NCI-H128 (cell line): ENCODE data around the gene CRYBG1.
"Not testable (repeated sequence)": the region's sequence is repeated elsewhere in the genome, so short reads cannot be mapped to it uniquely, and the experiment has no call there.

Experiments
- DNase-seq: peaks from one replicate; lab custom pipeline; 2025; ENCODE audit not compliant: unreplicated experiment; lab: John Stamatoyannopoulos, UW

The CRYBG1 gene

DNA sequence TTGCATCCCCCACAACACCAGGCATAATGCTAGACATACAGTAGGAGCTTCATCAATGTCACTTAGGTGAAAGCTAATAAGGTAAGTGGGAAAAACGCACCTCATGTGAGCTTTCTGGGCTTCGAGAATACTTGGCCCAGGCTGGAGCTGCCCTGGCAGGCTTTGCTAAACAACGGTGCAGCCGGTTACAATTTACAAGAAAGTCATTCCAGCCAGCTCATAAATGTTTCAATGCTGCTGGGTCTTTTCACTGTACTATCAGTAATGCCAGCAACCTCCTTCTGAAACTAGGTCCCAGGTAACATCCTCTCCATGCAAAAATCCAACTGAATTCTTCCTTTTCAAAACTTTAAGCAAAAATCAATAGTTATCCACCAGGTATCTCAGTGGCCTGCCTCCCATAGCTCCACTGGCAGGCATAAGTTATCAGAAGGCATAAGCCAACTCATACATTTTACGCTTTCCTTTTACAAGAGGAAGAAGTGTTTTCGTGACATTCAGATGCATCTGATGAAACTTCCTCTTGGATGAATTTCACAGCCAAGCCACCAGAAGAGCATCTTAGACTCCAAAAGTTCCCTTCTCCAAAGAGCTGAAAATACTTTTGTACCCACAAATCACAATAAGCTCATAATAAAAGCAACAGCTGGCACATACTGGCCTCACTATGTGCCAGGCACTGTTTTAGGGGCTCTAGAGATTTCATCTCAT, 212.5 kb downstream of the CRYBG1 start:
- DNase-seq: no peak

DNA sequence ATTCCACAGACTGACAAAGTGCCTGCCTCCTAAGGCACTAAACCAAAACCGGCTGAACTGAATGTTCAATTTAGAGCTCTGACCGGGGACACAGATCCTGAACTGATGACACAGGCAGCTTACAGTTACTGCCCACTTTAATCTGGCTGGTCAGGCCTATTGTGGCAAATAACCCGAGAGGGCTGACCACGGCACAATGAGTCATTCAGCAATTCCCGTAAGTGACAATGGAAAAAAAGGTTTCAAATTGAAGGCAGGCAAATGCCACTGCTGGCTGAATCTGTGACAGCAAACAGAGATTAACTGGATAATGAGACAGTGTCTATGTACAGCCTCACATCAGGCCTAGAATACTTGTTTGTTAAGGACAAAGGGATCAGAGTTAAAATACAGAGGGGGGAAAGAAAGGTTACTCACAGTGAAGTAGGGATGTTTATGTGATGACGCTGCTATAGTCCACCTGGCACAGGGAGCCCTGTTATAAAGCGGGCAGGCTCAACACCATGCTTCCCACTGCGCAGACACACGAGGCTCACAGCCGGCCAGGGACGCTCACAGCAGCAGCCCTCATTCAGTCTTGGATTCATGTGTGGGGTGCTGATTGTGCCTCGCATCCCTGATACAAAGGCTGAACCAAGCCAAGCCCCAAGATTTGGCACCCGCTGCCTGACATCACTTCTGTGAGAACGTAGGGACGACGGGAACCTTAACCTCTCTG, 214.4 kb downstream of the CRYBG1 start:
- no peak for DNase-seq

DNA sequence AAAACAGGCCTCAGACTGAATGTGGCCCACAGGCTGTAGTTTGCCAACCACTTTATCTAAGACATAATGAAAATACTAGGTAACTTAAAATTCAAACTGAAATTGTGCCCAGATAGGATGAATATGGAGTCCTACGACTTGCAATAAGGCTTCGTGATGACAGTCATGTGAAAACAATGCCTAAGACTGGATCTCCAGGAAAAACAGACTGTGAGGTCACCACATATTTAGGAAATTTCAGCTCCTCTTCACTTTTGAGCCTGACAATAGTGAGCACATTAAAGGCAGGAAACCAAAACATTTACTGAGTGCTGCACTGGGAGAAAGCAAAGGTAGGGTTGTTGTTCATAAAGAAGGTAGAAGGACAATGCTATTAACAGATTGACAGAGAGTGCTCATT, 218.8 kb downstream of the CRYBG1 start:
- DNase-seq: no peak

DNA sequence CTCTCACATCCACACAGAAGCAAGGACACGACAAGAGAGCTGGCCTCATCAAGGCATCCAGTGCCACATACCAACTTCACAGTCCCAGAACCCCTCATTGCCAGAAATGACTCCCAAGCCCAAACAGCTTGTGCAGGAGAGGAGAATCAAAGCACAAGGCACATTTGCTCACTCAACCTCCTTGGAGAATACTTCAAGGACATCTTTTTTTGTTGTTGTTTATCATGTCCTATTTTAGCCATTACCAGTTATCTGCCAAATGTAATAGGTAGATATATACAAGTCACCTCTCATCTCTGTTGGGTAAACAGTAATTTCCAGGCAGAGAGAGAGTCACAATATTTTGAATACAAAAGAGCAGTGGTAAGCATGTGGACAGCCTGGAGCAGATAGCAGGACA, 221.0 kb downstream of the CRYBG1 start:
- DNase-seq: no peak

DNA sequence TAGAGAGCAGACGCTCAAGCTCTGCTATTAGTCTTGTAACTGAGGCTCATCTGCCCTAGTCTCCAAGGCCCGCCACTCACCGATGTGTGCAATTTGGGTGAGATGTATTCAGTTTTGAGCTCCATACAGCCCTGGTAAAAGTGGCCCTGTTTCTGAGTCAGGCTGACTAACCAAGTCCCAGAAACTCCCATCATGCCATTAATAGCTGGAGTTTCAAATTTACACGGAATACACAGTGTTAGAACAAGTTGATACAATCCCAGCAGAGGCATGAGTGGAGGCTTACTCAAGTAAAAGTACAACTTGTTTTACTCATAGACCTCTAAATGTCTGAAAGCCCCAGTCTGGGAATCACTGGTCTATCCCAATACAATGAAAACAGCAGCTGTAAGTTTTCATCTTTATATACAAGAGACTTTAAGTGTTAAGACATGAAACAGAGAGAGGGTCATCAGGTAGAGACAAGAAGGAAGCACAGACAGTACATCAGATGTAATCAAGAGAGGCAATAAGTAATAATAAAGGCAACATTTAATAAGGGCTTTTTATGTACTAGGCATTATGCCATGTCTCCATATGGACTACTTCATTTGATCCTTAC, 226.4 kb downstream of the CRYBG1 start:
- no peak for DNase-seq

DNA sequence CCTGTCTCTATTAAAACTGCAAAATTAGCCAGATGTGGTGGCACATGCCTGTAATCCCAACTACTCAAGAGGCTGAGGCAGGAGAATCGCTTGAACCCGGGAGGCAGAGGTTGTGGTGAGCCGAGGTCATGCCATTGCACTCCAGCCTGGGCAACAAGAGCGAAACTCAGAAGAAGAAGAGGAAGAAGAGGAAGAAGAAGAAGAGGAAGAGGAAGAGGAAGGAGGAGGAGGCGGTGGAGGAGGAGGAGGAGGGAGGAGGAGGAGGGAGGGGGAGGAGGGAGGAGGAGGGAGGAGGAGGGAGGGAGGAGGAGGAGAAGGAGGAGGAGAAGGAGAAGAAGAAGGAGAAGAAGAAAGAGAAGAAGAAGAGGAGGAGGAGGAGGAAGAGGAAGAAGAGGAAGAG, 228.4 kb downstream of the CRYBG1 start:
- not testable (repeated sequence) for DNase-seq

DNA sequence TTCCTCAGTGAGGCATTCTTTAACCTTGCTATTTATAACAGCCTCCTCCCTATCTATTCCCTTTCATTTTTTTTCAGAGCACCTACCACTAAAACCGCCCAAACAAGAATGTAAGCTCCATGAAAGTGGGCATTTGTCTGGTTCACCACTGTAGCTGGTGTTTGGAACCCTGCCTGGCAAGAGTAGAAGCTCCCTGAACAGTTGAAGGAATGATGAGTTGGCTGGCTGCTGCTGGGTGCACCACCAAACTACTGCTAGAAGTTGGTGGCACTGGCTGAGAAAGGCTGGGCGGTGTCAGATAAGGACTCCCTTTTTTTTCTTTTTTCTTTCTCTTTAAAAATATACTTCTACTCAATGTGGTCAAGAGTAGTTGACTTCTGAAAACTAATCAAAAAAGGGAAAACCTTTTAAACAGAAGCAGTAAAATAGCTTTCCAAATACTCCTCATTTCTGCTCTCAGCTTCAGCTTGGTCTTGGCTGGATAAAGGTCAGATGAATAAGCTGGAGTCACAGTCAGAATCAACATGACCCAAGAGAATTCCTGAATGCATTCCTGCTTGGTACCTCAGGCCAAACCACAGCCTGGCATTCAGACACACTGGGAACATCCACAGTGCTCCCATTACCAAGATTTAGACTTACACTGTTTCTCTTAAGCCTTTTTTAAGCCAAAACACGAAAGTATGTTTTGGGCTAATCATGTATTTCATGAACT, 230.8 kb downstream of the CRYBG1 start:
- no peak for DNase-seq

DNA sequence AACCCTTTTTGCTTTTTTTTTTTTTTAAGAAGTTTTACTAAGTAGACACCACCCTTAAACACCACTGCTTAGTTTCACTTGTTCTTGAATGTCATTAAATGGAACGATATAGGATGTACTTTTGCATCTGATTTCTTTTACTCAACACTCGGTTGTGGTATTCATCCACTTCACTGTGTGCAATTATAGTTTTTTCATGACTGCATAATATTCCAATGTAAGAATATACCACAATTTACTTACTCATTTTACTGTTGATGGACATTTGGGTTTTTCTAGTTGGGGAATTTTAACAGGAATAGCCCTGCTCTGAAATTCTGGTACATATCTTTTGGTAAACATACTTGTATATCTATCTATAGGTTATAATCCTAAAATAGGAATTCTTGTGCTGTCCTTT, 238.9 kb downstream of the CRYBG1 start:
- DNase-seq: no peak

DNA sequence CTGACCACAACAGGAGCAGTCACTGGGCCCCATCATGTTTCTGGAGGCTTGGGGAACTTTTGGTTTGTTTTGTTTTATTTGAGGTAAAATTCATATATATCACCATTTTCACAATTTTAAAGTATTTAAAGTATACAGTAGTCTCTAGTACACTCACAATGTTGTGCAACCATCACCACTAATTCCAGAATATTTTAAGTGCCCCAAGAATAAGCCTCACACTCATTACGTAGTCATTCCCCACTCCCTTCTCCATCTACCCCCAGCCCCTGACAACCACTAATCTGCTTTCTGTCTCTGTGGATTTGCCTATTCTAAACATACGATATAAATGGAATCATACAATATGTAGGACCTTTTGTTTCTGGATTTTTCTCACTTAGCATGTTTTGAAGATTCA, 239.8 kb downstream of the CRYBG1 start:
- no peak for DNase-seq

DNA sequence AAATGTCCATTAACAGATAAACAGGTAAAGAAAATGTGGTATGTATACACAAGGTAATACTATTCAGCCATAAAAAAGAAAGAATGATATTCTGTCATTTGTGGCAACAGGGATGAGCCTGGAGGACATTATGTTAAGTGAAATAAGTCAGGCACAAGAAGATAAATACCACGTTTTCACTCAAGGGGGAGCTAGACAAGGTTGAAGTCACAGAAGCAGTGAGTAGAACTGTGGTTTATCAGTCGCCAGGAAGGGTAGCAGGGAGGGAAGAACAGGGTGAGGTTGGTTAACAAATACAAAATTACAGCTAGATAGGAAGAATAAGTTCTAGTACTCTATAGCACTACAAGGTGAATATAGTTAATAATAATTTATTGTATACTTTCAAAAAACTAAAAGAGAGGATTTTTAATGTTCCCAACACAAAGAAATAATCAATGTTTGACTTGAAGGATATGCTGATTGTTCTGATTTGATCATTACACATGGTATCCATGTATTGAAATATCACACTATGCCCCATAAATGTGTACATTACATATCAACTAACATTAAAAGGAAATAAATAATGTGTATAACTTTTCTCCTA, 247.7 kb downstream of the CRYBG1 start:
- no peak for DNase-seq

DNA sequence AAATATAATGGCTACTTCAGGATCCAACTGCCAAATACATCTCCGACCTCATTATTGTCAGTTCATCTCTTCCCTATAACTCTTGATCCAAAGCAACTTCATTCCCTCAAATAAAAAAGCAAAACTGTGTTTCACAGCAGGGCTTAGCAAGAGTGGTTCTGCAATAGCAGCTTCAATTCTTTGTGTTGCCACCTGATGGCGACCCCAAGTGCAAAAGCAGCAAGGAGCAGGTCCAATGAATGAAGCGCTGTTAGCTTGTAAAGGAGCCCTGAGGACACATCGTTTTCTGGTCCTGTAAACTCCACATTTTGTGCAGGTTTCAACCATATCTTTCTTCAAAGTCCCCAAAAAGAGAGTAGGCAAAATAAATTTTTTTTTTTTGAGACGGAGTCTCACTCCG, 249.2 kb downstream of the CRYBG1 start:
- no peak for DNase-seq

DNA sequence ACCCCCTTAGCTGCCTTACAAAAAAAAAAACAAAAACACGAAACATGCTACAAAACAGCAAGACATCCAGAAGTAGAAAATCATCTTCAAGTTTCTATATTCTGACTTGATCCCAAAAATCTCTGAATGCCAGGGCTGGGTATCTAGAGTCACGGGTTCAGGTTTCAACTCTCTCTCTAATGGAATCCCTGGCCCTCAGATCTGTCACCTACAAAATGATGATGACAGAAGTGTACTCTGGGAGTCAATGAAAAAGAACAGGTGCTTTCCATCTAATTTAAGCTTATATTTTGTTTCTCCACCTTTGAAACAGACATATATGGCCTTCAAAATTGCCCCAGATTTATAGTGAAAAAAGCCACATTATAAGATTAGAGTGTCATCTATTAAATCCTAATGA, 250.5 kb downstream of the CRYBG1 start:
- no peak for DNase-seq

DNA sequence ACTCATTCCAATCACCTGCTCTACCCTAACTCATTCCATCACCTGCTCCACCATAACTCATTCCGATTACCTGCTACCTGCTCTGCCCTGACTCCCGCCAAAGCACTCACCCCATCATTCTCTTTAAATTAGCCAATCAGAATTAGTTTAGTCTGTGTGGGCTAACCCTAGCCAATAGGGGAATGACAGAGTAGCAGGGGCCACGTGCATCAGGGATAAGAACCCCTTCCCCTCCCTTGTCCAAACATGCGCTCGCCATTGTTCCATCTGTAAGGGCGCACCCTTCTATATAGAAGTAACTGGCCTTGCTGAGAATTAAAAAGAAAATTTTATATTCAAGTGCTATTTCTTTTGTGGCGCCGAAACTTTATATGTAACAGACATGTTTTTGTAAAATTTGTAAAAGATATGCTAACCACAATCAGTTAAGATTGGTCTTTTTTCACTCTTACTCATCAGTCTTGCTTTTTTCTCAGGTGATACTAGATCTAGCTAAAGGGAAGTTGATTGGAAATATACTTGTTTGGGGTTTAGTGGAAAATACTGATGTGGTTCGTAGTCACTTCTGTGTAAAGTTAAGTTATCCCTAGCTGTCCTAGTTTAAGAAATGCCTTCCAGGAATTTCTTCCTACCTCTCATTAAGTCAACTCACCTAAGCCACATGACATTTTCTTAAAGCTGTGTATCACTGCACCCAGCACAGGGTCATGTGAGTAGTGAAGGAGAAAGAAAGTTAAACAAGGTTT, 252.3 kb downstream of the CRYBG1 start:
- no peak for DNase-seq

DNA sequence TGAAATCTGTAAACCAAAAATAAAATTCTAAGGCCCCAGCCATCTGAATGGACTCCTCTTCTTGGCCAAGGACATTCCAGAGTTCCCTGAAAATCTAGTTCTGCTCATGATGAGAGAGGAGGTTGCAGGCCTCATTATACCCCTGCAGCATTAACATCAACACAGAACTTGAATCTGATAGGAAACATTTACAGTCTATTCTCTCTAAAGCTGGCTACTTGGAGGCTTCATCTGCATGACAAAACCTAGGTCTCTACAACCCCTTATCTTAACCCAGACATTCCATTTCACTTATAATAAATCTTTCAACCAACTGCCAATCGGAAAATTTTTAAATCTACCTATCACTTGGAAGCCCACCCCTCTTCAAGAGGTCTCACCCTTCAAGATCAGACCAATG, 253.1 kb downstream of the CRYBG1 start:
- DNase-seq: no peak

DNA sequence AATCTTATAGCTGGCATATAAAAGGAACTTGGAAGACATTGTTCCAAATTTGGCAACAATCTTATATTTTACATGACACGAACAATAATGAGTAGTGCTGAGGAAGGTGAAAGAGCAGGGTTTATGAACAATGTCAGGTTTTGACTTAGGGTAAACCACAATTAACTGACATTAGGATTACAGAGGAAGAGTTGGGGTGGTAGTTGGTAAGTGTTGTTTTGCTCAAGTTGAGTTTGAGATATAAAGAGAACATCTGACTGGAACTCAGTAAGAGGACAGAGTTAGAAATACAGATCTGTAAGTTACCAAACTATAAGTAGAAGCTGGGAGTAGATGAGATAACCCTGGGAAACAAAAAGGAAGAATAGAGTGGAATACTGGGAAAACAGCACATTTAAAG, 253.6 kb downstream of the CRYBG1 start:
- no peak for DNase-seq

DNA sequence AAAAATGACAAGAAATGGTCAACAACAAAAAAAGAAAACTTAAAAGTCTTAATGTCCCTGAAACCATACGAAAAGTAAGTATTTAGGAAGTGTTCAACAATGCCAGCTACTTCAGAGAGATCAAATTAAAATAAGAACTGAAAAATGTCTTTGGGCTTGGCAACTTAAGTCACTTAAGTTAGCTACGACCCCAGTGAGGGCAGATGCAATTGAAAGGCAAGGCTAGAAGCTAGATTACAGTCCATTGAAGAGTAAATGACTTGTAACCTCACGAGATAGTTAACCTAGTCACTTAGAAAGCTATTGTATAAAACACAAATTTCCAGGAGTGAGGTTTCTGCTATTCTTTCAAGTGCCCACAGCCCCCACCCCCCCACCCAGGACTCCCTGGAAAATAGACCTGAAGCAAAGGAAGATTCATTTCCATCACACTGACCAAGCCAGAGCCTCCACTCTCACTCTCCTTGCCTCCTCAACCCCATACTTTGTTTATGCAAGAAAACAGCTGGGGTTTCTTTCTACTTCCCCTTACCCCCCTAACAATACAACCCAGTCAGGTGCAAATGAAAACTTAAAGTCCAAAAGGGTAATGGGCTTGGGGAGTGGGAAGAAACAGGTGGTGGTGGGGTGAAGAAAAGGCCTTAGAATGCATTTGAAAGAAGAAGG, 254.2 kb downstream of the CRYBG1 start:
- no peak for DNase-seq

DNA sequence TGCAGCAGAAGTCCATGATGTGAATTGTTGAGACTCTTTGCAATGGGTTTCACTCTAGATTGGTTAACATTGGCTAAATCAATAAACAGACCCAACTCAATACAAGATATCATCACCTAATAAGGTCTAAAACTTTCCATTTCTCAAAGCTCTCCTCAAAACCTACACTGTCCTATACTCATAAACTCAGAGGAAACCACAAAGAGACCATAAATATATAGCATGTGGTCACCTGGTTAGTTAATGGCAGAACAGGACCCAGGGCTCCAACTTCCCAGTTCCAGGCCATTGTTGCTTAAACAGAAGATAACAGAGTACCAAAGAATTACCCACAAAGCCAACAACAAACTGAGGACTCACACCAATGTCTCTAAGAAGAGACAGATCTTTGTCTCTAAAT, 256.8 kb downstream of the CRYBG1 start:
- no peak for DNase-seq

DNA sequence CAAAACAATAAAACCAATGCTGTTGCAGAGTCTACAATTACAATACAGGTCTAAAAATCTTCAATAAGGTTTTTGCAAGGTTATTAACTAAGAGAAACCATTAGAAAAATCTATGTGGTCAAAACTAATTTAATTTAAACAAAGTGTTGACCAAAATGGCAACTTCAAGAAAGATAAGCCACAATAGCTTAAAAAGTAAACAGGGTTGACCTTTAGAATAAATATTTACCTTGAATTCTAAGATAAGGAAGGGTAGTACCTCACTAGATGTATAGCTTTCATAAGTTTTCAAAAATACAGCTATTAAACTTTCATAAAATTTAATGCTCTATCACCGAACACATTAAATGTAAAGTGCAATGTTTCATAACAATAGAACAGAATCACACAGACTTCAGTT, 257.3 kb downstream of the CRYBG1 start:
- DNase-seq: no peak

DNA sequence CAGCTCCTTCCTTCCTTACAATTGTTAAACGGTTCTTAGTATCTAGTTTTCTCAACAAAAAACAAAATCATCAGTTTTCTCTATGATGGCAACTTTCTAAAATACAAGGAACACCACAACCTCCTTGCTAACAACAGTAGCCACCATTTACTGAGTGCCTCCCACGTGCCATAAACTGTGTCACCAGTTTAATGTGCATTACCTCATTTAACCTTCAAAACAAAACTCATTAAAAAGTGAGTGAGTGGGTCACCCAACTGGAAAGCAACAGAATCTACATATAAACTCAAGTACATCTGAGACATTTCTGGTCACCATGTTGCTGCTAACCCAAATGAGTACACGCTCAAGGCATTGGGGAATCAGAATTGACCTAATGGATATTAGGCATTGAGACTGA, 257.8 kb downstream of the CRYBG1 start:
- no peak for DNase-seq

DNA sequence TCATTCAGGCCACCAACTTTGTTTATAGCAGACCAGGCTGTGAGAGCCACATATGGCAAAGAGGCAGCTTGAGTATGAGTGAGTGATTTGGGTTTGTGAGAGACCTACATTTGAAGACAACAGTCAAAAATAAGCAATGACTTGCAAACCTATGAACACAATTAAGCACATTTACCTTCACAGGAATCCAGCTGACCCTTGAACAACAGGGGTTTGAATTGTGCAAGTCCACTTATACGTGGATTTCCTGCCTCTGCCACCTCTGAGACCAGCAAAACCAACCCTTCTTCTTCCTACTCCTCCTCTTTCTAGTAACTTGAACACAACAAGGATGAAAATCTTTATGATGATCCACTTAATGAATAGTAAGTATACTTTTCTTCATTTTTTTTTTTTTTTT, 258.7 kb downstream of the CRYBG1 start:
- DNase-seq: no peak
